HG02798 (cell line): ENCODE measurements around the gene ATM.
A peak's percentile ranks its signal among the peaks of the same experiment; 100 is the strongest.

Experiments used
- ATAC-seq: cut with Tn5 transposase; IDR thresholded peaks from one replicate; pipeline ENCODE4 v1.9.1; 2021; ENCODE audit warnings: mild to moderate bottlenecking; ENCODE audit not compliant: unreplicated experiment, poor library complexity

The ATM gene, protein sequence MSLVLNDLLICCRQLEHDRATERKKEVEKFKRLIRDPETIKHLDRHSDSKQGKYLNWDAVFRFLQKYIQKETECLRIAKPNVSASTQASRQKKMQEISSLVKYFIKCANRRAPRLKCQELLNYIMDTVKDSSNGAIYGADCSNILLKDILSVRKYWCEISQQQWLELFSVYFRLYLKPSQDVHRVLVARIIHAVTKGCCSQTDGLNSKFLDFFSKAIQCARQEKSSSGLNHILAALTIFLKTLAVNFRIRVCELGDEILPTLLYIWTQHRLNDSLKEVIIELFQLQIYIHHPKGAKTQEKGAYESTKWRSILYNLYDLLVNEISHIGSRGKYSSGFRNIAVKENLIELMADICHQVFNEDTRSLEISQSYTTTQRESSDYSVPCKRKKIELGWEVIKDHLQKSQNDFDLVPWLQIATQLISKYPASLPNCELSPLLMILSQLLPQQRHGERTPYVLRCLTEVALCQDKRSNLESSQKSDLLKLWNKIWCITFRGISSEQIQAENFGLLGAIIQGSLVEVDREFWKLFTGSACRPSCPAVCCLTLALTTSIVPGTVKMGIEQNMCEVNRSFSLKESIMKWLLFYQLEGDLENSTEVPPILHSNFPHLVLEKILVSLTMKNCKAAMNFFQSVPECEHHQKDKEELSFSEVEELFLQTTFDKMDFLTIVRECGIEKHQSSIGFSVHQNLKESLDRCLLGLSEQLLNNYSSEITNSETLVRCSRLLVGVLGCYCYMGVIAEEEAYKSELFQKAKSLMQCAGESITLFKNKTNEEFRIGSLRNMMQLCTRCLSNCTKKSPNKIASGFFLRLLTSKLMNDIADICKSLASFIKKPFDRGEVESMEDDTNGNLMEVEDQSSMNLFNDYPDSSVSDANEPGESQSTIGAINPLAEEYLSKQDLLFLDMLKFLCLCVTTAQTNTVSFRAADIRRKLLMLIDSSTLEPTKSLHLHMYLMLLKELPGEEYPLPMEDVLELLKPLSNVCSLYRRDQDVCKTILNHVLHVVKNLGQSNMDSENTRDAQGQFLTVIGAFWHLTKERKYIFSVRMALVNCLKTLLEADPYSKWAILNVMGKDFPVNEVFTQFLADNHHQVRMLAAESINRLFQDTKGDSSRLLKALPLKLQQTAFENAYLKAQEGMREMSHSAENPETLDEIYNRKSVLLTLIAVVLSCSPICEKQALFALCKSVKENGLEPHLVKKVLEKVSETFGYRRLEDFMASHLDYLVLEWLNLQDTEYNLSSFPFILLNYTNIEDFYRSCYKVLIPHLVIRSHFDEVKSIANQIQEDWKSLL (N-terminal part only)

GRCh38 chr11:108222574-108223347 is at the start of gene ATM, which contains the start of gene NPAT:
TSS of gene ATM (plus strand) at chr11:108223067. CDS start at chr11:108227625, 4,558 bp downstream.
TSS of gene NPAT (minus strand) at chr11:108222638. CDS start at chr11:108222536, 102 bp downstream.
- ATAC-seq: peak; percentile 85

DNA sequence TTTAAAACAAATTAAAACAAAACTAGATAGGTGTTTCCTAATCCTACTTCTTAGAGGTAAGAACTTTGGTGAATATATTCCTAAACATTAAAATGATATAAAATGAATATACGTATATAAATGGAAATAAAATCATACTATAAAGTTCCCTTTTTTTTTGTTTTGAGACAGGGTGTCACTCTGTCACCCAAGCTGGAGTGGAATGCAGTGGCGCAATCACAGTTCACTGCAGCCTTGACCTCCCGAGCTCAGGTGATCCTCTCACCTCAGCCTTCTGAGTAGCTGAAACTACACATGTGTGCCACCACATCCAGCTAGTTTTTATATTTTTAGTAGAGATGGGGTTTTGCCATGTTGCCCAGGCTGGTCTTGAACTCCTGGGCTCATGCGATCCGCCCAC is 45.3 kb upstream of the ATM start:
- ATAC-seq: no peak

GRCh38 chr11:108193725-108194124 is 29.1 kb upstream of the ATM start:
- no peak for ATAC-seq

GRCh38 chr11:108196901-108197300 is 26.0 kb upstream of the ATM start:
- no peak for ATAC-seq

GRCh38 chr11:108197351-108197750 is 25.5 kb upstream of the ATM start:
- no peak for ATAC-seq

GRCh38 chr11:108198833-108199232 is 24.0 kb upstream of the ATM start:
- no peak for ATAC-seq

DNA sequence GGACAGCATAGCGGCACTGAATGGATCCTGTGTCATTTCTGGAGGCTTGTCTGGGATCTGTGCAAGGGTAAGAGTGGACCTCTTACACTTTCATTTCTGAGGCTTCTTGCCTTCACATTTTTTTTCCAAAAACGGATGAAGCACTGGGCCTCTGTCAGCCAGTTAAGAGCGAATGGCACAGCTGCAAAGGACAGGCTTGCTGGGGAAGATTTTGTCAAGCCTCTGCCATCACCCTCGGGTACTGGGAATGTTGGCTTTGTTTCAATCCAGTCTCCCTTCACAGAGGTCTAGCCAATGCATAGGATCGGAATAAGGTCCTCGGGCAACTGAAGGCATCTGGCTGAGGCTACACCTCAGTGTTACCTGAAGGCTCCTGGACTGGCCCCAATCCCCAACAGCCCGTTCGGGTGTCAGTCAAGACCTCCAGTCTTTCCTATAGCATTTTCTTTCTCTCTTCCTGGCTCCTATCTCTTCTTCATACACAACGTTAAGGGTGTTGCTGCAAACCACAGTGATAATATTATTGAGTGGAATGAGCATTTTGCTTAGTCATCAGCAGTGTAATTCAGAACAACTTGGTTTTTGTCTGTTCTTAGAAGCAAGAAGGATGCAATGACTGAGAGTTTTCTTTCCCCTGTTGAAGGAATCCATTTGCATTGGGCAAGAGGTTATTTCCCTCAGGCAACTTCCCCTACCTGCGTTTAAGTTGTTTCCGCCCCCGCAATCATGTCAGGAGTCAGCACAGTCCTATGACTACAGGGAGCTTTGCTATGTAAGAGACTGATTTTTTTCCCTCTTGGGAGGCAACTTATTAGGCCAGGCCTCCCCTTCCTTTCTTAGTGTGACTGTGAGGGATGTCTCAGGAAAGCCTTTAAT is 23.2 kb upstream of the ATM start:
- peak; percentile 80 for ATAC-seq

DNA sequence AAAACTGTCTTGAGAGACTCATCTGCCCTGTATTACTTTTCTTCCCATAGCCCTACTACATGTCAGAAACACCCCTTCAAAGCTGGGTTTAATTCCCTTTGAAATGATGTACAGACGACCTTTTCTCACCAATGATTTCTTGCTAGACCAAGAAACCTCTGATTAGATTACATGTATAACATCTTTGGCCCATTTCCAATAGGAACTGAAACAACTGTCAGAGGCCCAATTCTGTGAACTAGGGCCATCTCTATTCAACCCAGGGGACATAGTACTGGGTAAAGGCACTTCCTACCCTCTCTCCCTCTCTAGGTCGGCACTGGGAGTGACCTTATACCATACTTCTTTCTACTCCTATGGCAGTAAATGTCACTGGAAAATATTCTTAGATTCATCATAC is 19.8 kb upstream of the ATM start:
- no peak for ATAC-seq

DNA sequence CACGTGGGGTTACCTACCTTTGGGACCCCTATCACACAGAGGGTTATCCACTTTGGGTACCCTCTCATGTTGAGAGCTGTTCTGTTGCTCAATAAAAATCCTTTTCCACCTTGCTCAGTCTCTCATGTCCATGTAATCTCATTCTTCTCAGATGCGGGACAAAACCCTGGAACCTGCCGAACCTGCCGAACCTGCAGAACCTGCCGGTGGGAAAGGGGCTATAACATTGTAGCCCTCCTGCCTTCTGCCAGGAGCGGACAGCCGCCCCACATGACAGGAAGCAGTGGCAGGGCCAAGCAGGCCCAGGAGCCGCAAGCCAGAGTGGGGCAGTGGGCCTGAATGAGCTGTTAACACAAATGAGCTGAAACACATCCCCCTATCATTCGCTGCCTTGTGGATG is 18.5 kb upstream of the ATM start:
- ATAC-seq: no peak

GRCh38 chr11:108204929-108205499 is 17.9 kb upstream of the ATM start:
- ATAC-seq: no peak

DNA sequence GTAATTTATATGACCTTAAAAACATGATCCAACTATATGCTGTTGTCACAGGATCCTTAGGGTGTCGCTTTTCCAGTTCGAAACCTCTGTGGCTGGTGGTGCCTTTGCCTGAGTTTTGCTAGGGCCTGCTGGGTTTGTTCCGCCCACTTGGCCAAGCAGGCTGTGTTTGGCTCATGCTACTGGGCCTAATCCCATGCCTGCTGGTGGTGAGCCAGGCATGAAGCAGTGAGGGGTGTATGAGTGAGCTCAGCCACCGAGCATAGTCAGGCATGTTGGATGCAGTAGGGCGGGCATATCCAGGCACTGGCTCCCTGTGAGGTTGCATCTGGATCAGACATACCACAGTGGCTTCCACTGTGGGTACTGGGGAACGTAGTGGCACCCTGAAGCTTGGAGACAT is 16.7 kb upstream of the ATM start:
- ATAC-seq: no peak

GRCh38 chr11:108206969-108207682 is 15.7 kb upstream of the ATM start:
- no peak for ATAC-seq

DNA sequence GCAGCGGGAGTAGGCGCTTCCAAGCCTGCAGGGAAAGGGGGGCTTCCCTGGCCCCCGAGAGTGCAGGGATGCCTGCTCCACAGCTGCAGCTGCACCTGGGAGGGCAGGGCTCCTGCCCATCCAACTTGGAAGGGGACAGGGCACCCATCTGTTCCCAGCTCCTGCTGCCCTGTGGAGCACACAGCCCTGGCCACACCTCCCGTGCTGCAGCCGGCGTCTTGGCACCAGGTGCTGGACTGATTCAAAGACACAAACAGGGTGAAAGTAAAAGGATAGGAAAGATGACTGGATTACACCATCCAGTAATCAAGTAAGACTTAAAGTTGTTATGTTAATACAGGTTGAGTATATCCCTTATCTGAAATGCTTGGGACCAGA is 15.2 kb upstream of the ATM start:
- no peak for ATAC-seq

- no peak for ATAC-seq
Measured at GRCh38 chr11:108210441-108210840, 12.4 kb upstream of the ATM start.

DNA sequence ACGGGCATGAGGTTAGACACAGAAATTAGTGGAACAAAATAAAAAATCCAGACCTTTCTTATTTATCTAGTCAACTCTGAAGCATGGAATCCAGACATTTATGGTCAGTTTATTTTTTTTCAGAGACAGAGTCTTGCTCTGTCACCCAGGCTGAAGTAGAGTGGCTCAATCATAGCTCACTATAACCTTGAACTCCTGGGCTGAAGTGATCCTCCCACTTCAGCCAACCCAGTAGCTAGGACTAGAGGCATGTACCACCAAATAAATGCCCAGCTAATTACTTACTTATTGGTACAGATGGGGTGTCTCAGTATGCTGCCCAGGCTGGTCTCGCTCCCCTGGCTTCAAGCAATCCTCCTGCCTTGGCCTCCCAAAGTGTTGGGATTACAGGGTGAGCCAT is 9.1 kb upstream of the ATM start:
- ATAC-seq: no peak

- ATAC-seq: no peak
Measured at GRCh38 chr11:108216988-108217387, 5.9 kb upstream of the ATM start.

- ATAC-seq: no peak
Measured at GRCh38 chr11:108218455-108218854, 4.4 kb upstream of the ATM start.
